ENCODE results near the gene STKLD1.

DNA sequence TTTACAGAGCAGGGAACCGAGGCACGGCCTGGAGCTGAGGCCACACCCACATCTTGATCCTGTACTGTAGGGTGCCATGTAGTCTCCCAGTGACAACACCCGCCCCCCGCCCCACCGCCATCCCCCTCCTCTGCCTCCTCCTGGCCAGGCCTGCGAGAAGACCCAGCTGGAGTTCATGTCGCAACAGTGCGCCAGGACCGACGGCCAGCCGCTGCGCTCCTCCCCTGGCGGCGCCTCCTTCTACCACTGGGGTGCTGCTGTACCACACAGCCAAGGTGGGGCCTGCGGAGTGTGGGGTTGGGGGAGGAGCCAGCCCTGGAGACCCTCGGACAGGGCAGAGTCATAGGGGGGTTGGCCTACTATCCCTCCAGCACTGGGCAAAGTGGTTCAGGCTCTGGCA is 60.5 kb downstream of the STKLD1 start:
- TF ChIP-seq, protein P1, sequence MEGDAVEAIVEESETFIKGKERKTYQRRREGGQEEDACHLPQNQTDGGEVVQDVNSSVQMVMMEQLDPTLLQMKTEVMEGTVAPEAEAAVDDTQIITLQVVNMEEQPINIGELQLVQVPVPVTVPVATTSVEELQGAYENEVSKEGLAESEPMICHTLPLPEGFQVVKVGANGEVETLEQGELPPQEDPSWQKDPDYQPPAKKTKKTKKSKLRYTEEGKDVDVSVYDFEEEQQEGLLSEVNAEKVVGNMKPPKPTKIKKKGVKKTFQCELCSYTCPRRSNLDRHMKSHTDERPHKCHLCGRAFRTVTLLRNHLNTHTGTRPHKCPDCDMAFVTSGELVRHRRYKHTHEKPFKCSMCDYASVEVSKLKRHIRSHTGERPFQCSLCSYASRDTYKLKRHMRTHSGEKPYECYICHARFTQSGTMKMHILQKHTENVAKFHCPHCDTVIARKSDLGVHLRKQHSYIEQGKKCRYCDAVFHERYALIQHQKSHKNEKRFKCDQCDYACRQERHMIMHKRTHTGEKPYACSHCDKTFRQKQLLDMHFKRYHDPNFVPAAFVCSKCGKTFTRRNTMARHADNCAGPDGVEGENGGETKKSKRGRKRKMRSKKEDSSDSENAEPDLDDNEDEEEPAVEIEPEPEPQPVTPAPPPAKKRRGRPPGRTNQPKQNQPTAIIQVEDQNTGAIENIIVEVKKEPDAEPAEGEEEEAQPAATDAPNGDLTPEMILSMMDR (IDR thresholded peaks at IDR 0.05): no peak
- no peak for TF ChIP-seq POLR2A (IDR thresholded peaks at IDR 0.05)
